RWPE1 (cell line): ENCODE data around the gene TMEM231.

Experiments used
- CTCF ChIA-PET: fragments of 350-600 bp; sonication (Branson Sonifier 250); formaldehyde crosslinking; extraction: SDS; loops from one replicate; lab custom pipeline; 2021; lab: Yijun Ruan, JAX
- POLR2A ChIA-PET: fragments of 400-600 bp; formaldehyde crosslinking; extraction: SDS; loops from one replicate; lab custom pipeline; 2020; ENCODE audit warnings: antibody characterized with exemption; ENCODE audit not compliant: low non-redundant PET; lab: Yijun Ruan, JAX
- DNase-seq: peaks from one replicate; pipeline ENCODE4 v3.0.0; 2012; ENCODE audit warnings: low spot score
- H3K27ac ChIP-seq: fragments of 450-650 bp; 2 replicates; pipeline ENCODE4 v1.5.1; 2017
- TF ChIP-seq, protein P1 (sequence below): fragments of 450-650 bp; conservative IDR thresholded peaks from 2 replicates; pipeline ENCODE4 v1.5.1; 2017; ENCODE audit warnings: low read depth, mild to moderate bottlenecking

TMEM231 gene

DNA sequence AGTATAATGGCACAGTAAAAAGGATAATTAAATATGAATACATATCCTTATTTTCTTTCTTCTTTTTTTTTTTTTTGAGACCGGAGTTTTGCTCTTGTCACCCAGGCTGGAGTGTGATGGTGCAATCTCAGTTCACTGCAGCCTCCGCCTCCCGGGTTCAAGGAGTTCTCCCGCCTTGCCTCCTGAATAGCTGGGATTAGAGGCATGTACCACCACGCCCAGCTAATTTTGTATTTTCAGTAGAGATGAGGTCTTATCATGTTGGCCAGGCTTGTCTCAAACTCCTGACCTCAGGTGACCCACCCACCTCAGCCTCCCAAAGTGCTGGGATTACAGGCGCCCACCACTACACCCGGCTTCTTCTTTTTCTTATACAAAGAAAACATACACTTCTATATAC is 22.2 kb upstream of the TMEM231 start:
- CTCF ChIA-PET, result no interaction called here
- H3K27ac ChIP-seq, result no peak overlapping the region
- TF ChIP-seq, protein P1, sequence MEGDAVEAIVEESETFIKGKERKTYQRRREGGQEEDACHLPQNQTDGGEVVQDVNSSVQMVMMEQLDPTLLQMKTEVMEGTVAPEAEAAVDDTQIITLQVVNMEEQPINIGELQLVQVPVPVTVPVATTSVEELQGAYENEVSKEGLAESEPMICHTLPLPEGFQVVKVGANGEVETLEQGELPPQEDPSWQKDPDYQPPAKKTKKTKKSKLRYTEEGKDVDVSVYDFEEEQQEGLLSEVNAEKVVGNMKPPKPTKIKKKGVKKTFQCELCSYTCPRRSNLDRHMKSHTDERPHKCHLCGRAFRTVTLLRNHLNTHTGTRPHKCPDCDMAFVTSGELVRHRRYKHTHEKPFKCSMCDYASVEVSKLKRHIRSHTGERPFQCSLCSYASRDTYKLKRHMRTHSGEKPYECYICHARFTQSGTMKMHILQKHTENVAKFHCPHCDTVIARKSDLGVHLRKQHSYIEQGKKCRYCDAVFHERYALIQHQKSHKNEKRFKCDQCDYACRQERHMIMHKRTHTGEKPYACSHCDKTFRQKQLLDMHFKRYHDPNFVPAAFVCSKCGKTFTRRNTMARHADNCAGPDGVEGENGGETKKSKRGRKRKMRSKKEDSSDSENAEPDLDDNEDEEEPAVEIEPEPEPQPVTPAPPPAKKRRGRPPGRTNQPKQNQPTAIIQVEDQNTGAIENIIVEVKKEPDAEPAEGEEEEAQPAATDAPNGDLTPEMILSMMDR, result no peak
- POLR2A ChIA-PET, result no interaction called here
- no peak for DNase-seq

DNA sequence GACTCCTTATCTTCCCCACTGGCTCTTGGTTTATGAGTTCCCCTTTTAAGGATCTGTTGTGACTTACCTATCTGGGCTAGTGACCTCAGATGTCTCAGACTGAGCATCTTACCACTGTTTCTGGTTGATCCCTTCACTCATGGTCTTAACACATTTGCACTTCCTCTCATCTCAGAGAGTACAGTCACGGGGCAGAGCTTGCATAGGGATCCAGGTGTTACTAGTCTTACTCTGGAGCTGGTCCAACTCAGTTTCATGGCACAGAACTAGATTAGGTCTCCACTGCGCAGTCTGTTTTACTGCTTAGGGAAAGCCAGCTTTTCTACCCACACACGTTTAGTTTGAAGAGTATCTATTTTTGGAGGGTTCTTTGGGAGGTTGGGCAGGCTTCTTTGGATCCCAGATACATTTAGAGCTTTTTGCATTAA is 20.3 kb upstream of the TMEM231 start:
- no peak for DNase-seq
- ChIA-PET CTCF (interaction anchor here (1.0 kb wide), 1 partner anchor 374 kb away, joined by 8 read pairs; no protein-coding TSS in a partner anchor), POLR2A (no interaction called here)
- TF ChIP-seq, protein P1, result no peak
- no peak overlapping the region for H3K27ac ChIP-seq

DNA sequence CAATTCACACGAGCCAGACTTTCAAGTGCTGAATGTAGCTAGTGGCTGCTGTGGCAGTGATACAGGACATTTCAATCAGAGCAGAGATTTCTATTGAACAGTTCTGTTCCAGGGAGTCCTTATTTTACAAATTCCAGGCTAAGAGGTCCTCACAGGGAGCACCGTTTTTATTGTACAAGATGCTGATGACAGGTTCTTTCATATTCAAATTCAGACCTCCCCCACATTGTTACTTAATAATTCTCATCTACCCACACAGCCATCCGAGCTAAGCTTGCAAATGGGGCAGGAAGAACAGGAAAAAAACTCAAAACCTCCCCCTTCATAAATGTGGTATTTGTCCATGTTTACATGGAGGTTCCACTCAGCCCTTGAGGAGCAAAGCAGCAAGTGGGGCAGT is 19.9 kb upstream of the TMEM231 start:
- TF ChIP-seq, protein P1, result no peak
- no peak for DNase-seq
- H3K27ac ChIP-seq, result no peak overlapping the region
- CTCF ChIA-PET, result interaction anchor here (1.0 kb wide), 1 partner anchor 374 kb away, joined by 8 read pairs; no protein-coding TSS in a partner anchor
- POLR2A ChIA-PET, result no interaction called here

DNA sequence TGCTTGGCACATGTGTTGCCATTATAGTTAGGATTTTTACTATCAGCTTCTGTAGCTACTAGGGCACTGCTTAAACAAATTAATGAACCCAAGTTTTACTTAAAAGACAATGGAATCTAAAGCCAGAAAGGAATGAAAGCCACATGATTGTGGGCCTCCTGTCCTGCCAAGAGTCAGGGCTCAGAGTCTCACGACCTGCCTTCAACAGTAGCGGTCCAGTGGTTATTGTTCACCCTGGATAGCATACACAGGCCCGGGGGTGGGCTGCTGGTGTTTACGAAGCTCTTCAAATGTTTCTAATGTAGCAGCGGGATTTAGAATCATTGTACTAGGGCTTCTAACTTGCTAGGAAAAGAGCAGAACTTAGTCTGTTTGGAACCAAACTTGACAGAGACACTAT is 17.9 kb upstream of the TMEM231 start:
- no peak for DNase-seq
- CTCF ChIA-PET, result interaction anchor here (1.1 kb wide), 1 partner anchor 56 kb away, joined by 5 read pairs; no protein-coding TSS in a partner anchor
- no peak overlapping the region for H3K27ac ChIP-seq
- TF ChIP-seq, protein P1, result no peak
- POLR2A ChIA-PET, result no interaction called here

DNA sequence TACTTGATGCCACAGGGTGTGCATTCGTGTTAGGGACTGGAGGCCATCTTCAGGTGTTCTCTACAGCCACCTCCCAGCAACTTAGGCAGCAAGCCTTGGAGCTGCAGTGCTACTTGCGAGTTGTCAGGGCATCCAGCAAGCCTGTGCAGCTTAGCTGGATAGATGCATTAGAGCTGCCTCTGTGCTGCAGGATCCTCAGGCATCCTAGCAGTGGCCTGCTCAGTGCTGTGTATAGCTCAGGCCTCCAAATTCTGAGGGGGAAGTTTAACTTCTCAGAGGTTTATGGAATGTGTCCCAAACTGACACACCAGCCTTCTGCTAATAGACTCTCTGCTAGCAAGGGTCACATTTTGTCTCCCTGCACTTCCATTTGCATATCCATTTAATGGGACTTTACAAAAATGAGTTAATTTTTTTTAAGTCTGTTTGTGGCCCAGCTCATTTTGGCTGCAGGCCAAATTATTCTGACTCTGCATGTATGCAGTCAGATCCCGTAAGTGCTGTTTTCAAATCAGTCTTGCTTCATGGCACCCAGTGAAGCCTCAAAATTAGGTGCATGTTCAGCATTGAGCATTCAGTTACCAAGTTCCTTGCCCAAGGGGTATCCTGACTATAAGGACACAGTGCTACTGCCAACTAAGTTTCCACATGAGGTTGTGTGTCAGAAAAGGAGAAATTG is 17.0 kb upstream of the TMEM231 start:
- DNase-seq, result no peak
- ChIA-PET POLR2A (no interaction called here), CTCF (no interaction called here)
- TF ChIP-seq, protein P1, result no peak
- H3K27ac ChIP-seq, result no peak overlapping the region

DNA sequence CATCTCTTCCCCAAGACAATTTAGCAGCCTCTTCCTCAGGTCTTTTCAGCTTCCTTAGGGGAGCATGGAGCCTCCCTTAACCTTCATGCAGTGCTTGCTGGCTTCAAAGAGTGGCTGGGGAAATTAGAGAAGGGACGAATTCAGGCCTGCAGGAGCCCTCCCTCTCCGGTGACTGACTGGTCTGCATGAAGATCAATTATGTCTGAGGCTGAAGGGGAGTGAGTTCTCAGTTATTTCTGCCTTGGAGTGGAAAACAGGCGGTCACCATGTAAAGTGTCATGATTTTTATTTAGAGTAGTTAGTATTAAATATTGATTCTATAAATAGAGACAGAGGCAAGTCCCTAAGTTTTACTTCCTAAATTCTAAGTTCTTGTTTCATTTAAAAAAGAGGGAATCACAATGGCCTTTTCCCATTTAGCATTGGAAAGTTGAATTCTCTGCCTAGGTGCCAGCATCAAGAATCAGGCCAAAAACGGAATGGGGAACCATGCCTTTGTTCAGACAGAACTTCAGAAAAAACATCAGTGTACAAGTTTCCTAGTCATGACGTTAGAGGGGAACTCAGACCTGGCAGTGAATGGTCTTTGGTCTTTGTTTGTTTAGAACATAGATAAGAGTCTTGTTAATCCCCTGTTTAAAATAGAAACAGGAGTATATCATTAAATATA is 14.5 kb upstream of the TMEM231 start:
- ChIA-PET POLR2A (no interaction called here), CTCF (no interaction called here)
- TF ChIP-seq, protein P1, result no peak
- no peak for DNase-seq
- H3K27ac ChIP-seq, result no peak overlapping the region
